Loucy (cell line): ENCODE measurements around the gene TMEM235.

Source experiments
- H2AFZ ChIP-seq: fragments of 200-600 bp; sonication (generic); 2 replicates; pipeline ENCODE4 v1.6.0; 2016; ENCODE audit warnings: antibody characterized with exemption, mild to moderate bottlenecking, low read length, moderate library complexity
- H3F3A ChIP-seq: fragments of 200-600 bp; 2 replicates; pipeline ENCODE4 v1.6.0; 2016; ENCODE audit warnings: antibody characterized with exemption, low read depth, mild to moderate bottlenecking
- H3K27me3 ChIP-seq: fragments of 200-600 bp; sonication (generic); 2 replicates; pipeline ENCODE4 v1.6.1; 2014; ENCODE audit warnings: low read length, mild to moderate bottlenecking; ENCODE audit not compliant: insufficient read depth, poor library complexity, severe bottlenecking
- H3K36me3 ChIP-seq: fragments of 200-600 bp; sonication (generic); 2 replicates; pipeline ENCODE4 v1.6.1; 2016; ENCODE audit warnings: low read length; ENCODE audit not compliant: insufficient read depth
- H3K4me1 ChIP-seq: fragments of 200-600 bp; sonication (generic); 2 replicates; pipeline ENCODE4 v1.5.1; 2014; ENCODE audit warnings: low read length, mild to moderate bottlenecking; ENCODE audit not compliant: insufficient read depth, poor library complexity, severe bottlenecking
- H3K4me2 ChIP-seq: fragments of 200-600 bp; sonication (generic); 2 replicates; pipeline ENCODE4 v1.6.0; 2014; ENCODE audit warnings: antibody characterized with exemption, low read length, low read depth, mild to moderate bottlenecking; ENCODE audit not compliant: poor library complexity, severe bottlenecking
- H3K4me3 ChIP-seq: fragments of 200-600 bp; sonication (generic); 2 replicates; pipeline ENCODE4 v1.5.1; 2014; ENCODE audit warnings: low read length, mild to moderate bottlenecking, mixed read lengths; ENCODE audit not compliant: poor library complexity, severe bottlenecking
- H3K79me2 ChIP-seq: fragments of 200-600 bp; sonication (generic); 2 replicates; pipeline ENCODE4 v1.6.1; 2014; ENCODE audit warnings: low read length; ENCODE audit not compliant: insufficient read depth
- H3K9ac ChIP-seq: fragments of 200-600 bp; sonication (generic); 2 replicates; pipeline ENCODE4 v1.6.0; 2014; ENCODE audit warnings: mild to moderate bottlenecking, low read depth, low read length, moderate library complexity; ENCODE audit not compliant: poor library complexity, severe bottlenecking
- H3K9me2 ChIP-seq: fragments of 200-600 bp; sonication (generic); replicated peaks from 2 replicates; pipeline ENCODE4 v1.6.1; 2016; ENCODE audit warnings: low read depth, low read length, mixed read lengths
- H3K9me3 ChIP-seq: fragments of 200-600 bp; sonication (generic); 2 replicates; pipeline ENCODE4 v1.6.1; 2014; ENCODE audit warnings: mild to moderate bottlenecking, antibody characterized with exemption, low read length, low read depth; ENCODE audit not compliant: insufficient read depth
- H4K20me1 ChIP-seq: fragments of 200-600 bp; sonication (generic); 2 replicates; pipeline ENCODE4 v1.6.0; 2014; ENCODE audit warnings: antibody characterized with exemption, low read length, mild to moderate bottlenecking; ENCODE audit not compliant: insufficient read depth, poor library complexity, severe bottlenecking
- CTCF ChIP-seq: fragments of 200-600 bp; sonication (generic); conservative IDR thresholded peaks from 2 replicates; pipeline ENCODE4 v1.5.1; 2014; ENCODE audit warnings: mild to moderate bottlenecking, antibody characterized with exemption, low read length
- EZH2phosphoT487 ChIP-seq: fragments of 200-600 bp; IDR thresholded peaks from 2 replicates; pipeline ENCODE4 v1.6.1; 2018; ENCODE audit warnings: antibody characterized with exemption, mild to moderate bottlenecking, moderate library complexity, borderline replicate concordance

The TMEM235 gene

DNA sequence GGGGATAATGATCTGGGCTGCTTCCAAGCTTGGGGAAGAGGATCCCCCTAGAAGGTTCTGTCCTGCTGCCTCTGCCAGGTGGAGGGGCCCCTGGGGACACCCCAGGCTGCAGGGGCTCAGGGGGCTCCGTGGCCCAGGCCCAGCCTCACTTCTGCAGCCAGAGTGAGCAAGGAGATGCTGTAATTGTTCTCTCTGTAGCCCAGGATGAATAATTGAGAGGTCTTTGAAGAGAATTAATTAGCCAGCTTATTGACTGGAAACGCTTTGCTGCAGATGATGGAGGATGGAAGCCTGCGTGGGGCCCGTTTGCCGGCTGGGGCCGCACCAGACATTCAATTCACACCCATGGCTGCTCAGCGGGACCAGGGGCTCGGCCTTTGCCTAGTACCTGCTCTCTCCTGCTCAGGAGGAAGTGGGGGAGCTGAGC is 38.5 kb downstream of the TMEM235 start:
- TF ChIP-seq CTCF: no peak
- no peak for TF ChIP-seq EZH2phosphoT487
- Histone ChIP-seq H3K27me3 (no peaks in the 10 kb centered on the region), H3F3A (no peaks in the 10 kb centered on the region), H3K4me1 (no peaks in the 10 kb centered on the region), H3K4me3 (no peak overlapping the region), H3K36me3 (no peaks in the 10 kb centered on the region), H3K79me2 (no peaks in the 10 kb centered on the region), H4K20me1 (no peaks in the 10 kb centered on the region), H3K9me2 (no peaks in the 10 kb centered on the region), H2AFZ (no peak overlapping the region), H3K9me3 (no peaks in the 10 kb centered on the region), H3K9ac (no peak overlapping the region), H3K4me2 (no peak overlapping the region)

DNA sequence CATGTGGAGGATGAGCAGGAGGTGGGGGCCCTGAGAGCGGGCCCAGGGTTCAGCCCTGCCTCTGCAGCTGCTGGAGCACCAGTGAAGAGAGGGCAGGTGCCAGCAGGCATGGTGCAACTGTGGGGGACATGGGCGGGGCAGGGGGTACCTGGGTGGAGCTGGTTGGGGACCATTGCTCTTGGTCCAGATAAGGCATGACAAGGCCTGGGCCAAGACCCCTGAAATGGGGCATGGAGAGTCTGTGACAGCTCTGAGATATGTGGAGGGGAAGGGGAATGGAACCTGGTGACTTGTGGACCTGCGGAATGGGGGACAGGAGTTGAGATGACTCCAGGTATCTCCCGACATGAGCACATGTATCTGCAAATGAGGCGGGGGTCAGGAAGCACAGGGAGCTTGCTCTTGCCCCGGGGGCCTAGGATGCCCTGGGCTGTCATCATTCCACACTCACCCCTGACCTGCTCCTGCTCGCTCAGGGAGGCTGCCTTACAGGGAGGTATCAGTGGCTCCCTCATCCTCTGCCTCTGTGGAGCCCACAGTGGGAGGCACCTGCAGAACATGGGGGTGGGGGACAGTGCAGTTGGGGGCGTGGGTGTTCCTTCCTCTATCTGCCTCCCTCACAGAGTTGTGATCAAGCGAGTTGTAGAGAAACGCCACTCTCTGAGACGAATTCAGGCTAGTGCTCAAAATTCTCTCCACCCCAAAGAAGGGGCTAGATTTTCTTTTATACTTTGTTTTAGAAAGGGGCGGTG is 40.2 kb downstream of the TMEM235 start:
- Histone ChIP-seq H3K79me2 (no peaks in the 10 kb centered on the region), H4K20me1 (no peaks in the 10 kb centered on the region), H3K9me3 (no peaks in the 10 kb centered on the region), H3F3A (no peaks in the 10 kb centered on the region), H3K4me2 (no peak overlapping the region), H3K4me3 (no peak overlapping the region), H3K9ac (no peak overlapping the region), H3K27me3 (no peaks in the 10 kb centered on the region), H3K4me1 (no peaks in the 10 kb centered on the region), H3K36me3 (no peaks in the 10 kb centered on the region), H2AFZ (no peak overlapping the region), H3K9me2 (no peaks in the 10 kb centered on the region)
- no peak for TF ChIP-seq EZH2phosphoT487
- TF ChIP-seq CTCF: no peak

GRCh38 chr17:78272181-78272913 is 40.9 kb downstream of the TMEM235 start:
- H3F3A ChIP-seq: no peaks in the 10 kb centered on the region
- no peaks in the 10 kb centered on the region for H3K27me3 ChIP-seq
- H3K9ac ChIP-seq: no peak overlapping the region
- H3K9me3 ChIP-seq: no peaks in the 10 kb centered on the region
- H3K4me2 ChIP-seq: no peak overlapping the region
- H3K4me3 ChIP-seq: no peak overlapping the region
- no peaks in the 10 kb centered on the region for H3K4me1 ChIP-seq
- H4K20me1 ChIP-seq: no peaks in the 10 kb centered on the region
- TF ChIP-seq CTCF (no peak), EZH2phosphoT487 (no peak)
- H3K9me2 ChIP-seq: no peaks in the 10 kb centered on the region
- no peaks in the 10 kb centered on the region for H3K36me3 ChIP-seq
- no peaks in the 10 kb centered on the region for H3K79me2 ChIP-seq
- no peak overlapping the region for H2AFZ ChIP-seq
